NT2/D1 (cell line): Measurements from ENCODE around the gene ZFP36L2.

ENCODE experiments used
- DNase-seq: peaks from one replicate; pipeline ENCODE4 v3.0.0-alpha.2; 2011; ENCODE audit warnings: low read depth, low spot score
- H3K27me3 ChIP-seq: 2 replicates; pipeline ENCODE4 v1.6.0; 2011; ENCODE audit warnings: mild to moderate bottlenecking; ENCODE audit not compliant: insufficient read length, insufficient read depth
- H3K36me3 ChIP-seq: 2 replicates; pipeline ENCODE4 v1.6.1; 2011; ENCODE audit warnings: mild to moderate bottlenecking, low read length, mixed read lengths; ENCODE audit not compliant: insufficient read depth, insufficient read length
- H3K4me1 ChIP-seq: 2 replicates; pipeline ENCODE4 v1.5.1; 2011; ENCODE audit not compliant: insufficient read depth, insufficient read length
- H3K4me3 ChIP-seq: 2 replicates; pipeline ENCODE4 v1.5.1; 2011; ENCODE audit warnings: low read depth; ENCODE audit not compliant: insufficient read length
- H3K9ac ChIP-seq: 2 replicates; pipeline ENCODE4 v1.6.0; 2011; ENCODE audit warnings: low read depth; ENCODE audit not compliant: insufficient read length
- H3K9me3 ChIP-seq: 2 replicates; pipeline ENCODE4 v1.5.1; 2011; ENCODE audit warnings: mild to moderate bottlenecking, low read length; ENCODE audit not compliant: insufficient read depth
- SUZ12 ChIP-seq: IDR thresholded peaks from 2 replicates; pipeline ENCODE4 v1.6.1; 2011; ENCODE audit not compliant: insufficient read length, insufficient read depth; ENCODE audit errors: extremely low read depth
- YY1 ChIP-seq: IDR thresholded peaks from 2 replicates; pipeline ENCODE4 v1.6.1; 2011; ENCODE audit not compliant: insufficient read length, insufficient read depth
- ZNF274 ChIP-seq: IDR thresholded peaks from 2 replicates; pipeline ENCODE4 v1.6.1; 2011; ENCODE audit warnings: mild to moderate bottlenecking, low read depth, low read length

ZFP36L2 gene

DNA sequence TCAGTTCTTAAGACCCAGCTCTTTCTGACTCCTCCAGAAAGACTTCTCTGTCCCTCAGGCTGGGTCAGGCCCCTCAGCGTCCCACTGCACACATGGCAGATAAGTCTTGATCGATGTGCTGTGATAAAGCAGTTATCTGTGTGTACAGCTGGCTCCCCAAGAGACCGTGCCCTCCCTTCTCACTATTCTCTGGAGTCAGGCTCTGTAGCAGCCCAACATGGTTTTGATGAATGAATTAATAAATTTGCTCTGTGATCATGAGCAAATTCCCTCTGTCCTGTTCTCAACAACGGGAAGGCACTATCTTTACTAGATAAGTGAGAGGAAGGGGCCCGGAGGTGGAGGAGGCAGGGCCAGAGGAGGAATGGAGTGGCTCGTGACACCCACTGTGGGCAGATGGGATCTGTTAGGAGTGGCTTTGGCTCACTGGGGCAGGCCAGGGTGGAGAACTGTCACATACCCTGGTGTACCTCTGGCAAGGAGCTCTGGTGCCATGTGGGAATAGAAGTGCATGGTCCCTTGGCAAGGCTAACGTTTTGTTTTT, 48.3 kb downstream of the ZFP36L2 start:
- no peak for TF ChIP-seq ZNF274
- TF ChIP-seq SUZ12: no peak
- no peak for TF ChIP-seq YY1
- no peaks in the 10 kb centered on the region for H3K27me3 ChIP-seq
- no peaks in the 10 kb centered on the region for H3K36me3 ChIP-seq
- peaks cover 48% of the 10 kb centered on the region for H3K9me3 ChIP-seq
- H3K4me3 ChIP-seq: no peak overlapping the region
- H3K9ac ChIP-seq: peak overlapping the region; percentile 71
- peaks cover 19% of the 10 kb centered on the region for H3K4me1 ChIP-seq
- no peak for DNase-seq

DNA sequence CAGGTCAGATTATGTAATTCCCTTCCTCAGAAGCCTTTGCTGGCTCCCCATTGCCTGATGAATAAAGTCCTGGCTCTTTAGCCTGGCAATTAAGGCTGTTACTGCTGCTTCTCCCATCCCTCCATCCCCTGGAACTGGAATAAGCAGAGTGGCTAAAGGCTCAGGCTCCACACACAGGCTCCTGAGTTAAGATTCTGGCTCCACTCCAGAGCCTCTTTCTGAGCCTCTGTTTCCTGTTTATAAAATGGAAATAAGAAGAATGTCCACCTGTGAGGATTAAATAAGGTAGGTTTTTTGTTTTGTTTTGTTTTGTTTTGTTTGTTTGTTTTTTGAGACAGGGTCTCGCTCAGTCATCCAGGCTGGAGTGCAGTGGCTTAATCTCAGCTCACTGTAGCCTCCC, 50.0 kb downstream of the ZFP36L2 start:
- Histone ChIP-seq H3K4me3 (no peak overlapping the region), H3K36me3 (no peaks in the 10 kb centered on the region), H3K9ac (no peak overlapping the region), H3K27me3 (no peaks in the 10 kb centered on the region), H3K9me3 (peaks cover 50% of the 10 kb centered on the region), H3K4me1 (peaks cover 18% of the 10 kb centered on the region)
- TF ChIP-seq ZNF274 (no peak), YY1 (no peak), SUZ12 (no peak)
- DNase-seq: no peak

DNA sequence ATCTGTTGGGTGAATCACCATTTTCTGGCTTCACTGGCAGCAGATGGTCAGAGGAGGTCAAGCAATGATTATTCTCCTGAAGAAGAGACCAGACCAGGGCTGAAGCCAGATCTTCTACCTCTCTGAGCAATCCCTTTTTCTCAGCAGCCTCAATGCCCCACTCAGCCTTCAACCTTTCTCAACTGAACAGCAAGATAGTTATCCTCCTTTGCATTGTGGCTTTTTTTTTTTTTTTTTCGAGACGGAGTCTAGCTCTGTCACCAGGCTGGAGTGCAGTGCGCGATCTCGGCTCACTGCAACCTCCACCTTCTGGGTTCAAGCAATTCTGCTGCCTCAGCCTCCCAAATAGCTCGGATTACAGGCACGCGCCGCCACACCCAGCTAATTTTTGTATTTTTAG, 50.5 kb downstream of the ZFP36L2 start:
- no peak for DNase-seq
- no peak for TF ChIP-seq SUZ12
- TF ChIP-seq YY1: no peak
- H3K9me3 ChIP-seq: peaks cover 50% of the 10 kb centered on the region
- no peak overlapping the region for H3K4me3 ChIP-seq
- H3K36me3 ChIP-seq: no peaks in the 10 kb centered on the region
- H3K9ac ChIP-seq: no peak overlapping the region
- peaks cover 13% of the 10 kb centered on the region for H3K4me1 ChIP-seq
- no peaks in the 10 kb centered on the region for H3K27me3 ChIP-seq

DNA sequence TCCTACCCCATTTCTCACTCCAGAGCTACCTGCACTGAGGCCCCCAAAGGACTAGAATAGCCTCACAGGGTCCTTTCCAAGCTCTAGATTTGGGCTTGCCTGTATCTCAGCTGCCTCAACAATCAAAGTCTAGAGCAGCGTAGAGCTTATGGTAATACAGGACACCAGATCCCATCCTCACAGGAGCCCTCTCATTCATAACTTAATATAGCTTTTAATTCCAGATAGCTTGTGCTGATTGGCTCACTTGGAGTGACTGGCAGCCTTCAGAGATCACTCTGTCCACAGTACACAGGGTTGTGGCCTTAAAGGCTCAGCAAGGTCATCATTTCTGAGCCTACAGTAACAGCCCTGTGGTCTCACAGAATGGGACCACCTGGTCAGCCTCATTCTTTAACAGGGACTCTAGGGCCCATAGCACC, 51.4 kb downstream of the ZFP36L2 start:
- Histone ChIP-seq H3K4me3 (no peak overlapping the region), H3K36me3 (no peaks in the 10 kb centered on the region), H3K4me1 (peaks cover 8% of the 10 kb centered on the region), H3K9ac (no peak overlapping the region), H3K9me3 (peaks cover 50% of the 10 kb centered on the region), H3K27me3 (no peaks in the 10 kb centered on the region)
- no peak for DNase-seq
- TF ChIP-seq ZNF274 (no peak), SUZ12 (no peak), YY1 (no peak)

DNA sequence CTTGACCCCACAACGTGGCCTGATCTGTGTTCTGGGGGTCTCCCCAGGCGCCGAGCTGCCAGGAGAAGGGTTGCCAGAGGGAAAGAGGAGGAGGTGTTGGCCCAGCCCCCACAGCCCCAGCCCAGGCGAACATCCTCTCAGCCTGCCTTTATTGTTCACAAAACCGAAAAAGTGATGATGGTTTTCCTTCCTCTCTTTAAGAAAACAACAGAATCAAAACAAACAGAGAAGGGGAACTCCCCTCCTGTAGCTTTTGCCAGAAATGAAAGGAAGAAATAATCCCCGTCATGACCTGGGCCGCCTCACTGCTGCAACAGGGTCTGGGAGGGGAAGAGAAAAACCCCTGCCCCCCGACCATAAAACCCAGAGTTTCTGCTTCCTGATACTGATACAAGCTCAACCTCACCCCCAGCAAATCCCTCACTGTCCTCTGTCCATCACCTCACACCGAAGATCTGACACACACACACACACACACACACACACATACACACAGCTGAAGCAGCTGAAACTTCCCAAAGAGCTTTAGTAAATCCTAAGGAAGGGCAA, 52.0 kb downstream of the ZFP36L2 start:
- H3K4me3 ChIP-seq: no peak overlapping the region
- peaks cover 50% of the 10 kb centered on the region for H3K9me3 ChIP-seq
- H3K36me3 ChIP-seq: no peaks in the 10 kb centered on the region
- TF ChIP-seq YY1: no peak
- TF ChIP-seq SUZ12: no peak
- TF ChIP-seq ZNF274: no peak
- no peak overlapping the region for H3K9ac ChIP-seq
- peaks cover 10% of the 10 kb centered on the region for H3K4me1 ChIP-seq
- no peak for DNase-seq
- H3K27me3 ChIP-seq: no peaks in the 10 kb centered on the region
